AG08396 (cell line): Measurements from ENCODE around the gene FERMT2.

Experiments used
- DNase-seq: peaks from one replicate; pipeline ENCODE4 v3.0.0; 2012; ENCODE audit warnings: low spot score, mixed read lengths

Gene FERMT2

GRCh38 chr14:52824462-52824861 is 126.4 kb downstream of the FERMT2 start:
- DNase-seq: no peak

DNA sequence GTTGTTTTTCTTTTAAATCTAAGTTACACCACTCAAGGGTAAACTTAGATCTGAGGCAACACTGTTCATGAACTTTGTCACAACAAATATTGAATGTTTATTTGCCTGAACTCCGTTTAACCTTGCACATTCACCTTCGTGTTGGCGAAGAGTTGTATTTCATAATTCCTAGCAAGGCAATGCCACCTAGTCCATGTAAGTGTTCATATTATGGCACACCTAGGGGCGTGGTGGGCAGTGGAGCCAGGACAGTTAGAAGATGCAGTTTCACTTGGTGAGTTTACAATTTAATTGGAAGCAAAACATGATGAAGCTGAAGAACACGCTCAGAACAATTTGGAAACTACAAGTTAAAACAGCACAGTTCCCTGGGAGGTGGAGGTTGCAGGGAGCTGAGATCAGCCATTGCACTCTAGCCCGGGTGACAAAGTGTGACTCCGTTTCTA is 129.0 kb downstream of the FERMT2 start:
- DNase-seq: no peak

DNA sequence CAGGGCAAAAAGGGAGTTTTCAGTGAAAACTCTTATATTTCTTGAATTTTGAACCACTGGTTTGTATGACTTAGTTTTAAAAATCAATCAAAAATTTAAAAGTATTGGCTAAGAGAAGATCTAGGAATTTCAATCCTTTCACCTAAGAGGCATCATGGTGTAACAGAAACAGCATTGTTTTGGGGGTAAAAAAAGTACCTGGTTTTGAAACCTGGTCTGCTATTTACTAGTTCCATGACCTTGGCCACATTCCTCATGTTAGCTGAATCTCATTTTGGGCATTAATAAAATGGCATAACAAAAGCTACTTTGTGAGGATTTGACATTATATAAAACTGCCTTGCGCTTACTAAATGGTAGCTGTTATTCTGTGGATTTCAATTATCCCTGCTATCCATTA is 142.7 kb downstream of the FERMT2 start:
- no peak for DNase-seq
